Fibroblast of lung (primary cell): Measurements from ENCODE around the gene C7orf33.

Experiments used
- CTCF ChIP-seq, 2 donors: IDR thresholded peaks in 1 of 2; conservative IDR thresholded peaks in 1 of 2; 1 replicate in 1 of 2; 2 replicates in 1 of 2; pipeline ENCODE4 v1.5.1; 2011 to 2012; ENCODE audit warnings: low read length in 2 of 2, control low read depth in 1 of 2, inconsistent platforms in 1 of 2, low read depth in 1 of 2, mild to moderate bottlenecking in 1 of 2
- EZH2 ChIP-seq: IDR thresholded peaks from 2 replicates; pipeline ENCODE4 v1.5.1; 2012; ENCODE audit warnings: low read length, control low read depth, mild to moderate bottlenecking; ENCODE audit errors: missing control alignments

- TF ChIP-seq EZH2 (no peak), CTCF (conservative IDR thresholded peaks at IDR 0.05 in 1 of 2, IDR thresholded peaks at IDR 0.05 in 1 of 2; ENCODE audit: low read depth in 1 of 2, low read length in 2 of 2) (no peak)
Observed at GRCh38 chr7:148611692-148612091, 21.1 kb downstream of the C7orf33 start.
